Measurements from ENCODE around the gene IL31RA. TPM values are rescaled to one million over a fixed set of nuclear protein-coding genes. Genes with fewer than 3 reads are reported as not detected.

The IL31RA gene
- total RNA-seq, 2 experiments from 2014 or later, result not detected

DNA sequence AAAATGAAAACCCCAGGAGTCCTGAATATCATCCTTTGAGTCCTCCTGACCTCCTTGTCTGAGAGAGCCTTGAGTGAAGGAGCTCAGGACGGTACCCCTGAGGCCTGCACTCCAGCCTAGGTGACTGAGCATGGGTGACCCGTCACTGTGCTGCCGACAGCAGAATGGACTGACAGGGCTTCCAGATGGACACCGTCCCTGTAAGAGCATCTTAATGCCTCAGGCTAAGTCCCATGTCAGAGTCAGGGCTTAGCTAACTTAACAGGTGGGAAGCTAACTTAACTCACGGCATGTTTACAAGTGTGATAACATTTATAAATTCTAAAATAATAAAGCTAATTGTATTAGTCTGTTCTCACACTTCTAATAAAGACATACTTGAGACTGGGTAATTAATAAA is 75.3 kb downstream of the IL31RA start:
- no peaks in the 10 kb centered on the region for H3K79me2 ChIP-seq (ENCODE audit: insufficient read depth, low read depth, low read length)
- ChIA-PET POLR2A (no interaction called here), CTCF (ENCODE audit: unreplicated experiment) (no interaction called here)
- TF ChIP-seq, protein P1, sequence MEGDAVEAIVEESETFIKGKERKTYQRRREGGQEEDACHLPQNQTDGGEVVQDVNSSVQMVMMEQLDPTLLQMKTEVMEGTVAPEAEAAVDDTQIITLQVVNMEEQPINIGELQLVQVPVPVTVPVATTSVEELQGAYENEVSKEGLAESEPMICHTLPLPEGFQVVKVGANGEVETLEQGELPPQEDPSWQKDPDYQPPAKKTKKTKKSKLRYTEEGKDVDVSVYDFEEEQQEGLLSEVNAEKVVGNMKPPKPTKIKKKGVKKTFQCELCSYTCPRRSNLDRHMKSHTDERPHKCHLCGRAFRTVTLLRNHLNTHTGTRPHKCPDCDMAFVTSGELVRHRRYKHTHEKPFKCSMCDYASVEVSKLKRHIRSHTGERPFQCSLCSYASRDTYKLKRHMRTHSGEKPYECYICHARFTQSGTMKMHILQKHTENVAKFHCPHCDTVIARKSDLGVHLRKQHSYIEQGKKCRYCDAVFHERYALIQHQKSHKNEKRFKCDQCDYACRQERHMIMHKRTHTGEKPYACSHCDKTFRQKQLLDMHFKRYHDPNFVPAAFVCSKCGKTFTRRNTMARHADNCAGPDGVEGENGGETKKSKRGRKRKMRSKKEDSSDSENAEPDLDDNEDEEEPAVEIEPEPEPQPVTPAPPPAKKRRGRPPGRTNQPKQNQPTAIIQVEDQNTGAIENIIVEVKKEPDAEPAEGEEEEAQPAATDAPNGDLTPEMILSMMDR (conservative IDR thresholded peaks at IDR 0.05; ENCODE audit: low read length), result no peak
- no peak for TF ChIP-seq EZH2phosphoT487 (IDR thresholded peaks at IDR 0.05; ENCODE audit: borderline replicate concordance, low read depth, low read length)
- no peaks in the 10 kb centered on the region for H3K9me3 ChIP-seq (ENCODE audit: low read length)
- intact Hi-C loops (cut with micrococcal nuclease; ENCODE audit: unreplicated experiment), result no loop called here
- no peak for DNase-seq (ENCODE audit: low spot score)
- H3K27ac ChIP-seq (ENCODE audit: low read depth, low read length, poor library complexity, severe bottlenecking), result no peak overlapping the region
- no TSS peak for BruUV-seq (replicated peaks)
- no peak overlapping the region for H3K4me3 ChIP-seq (ENCODE audit: low read depth, low read length, poor library complexity, severe bottlenecking)
- H4K20me1 ChIP-seq (ENCODE audit: insufficient read depth, low read length), result no peaks in the 10 kb centered on the region
- H3K4me1 ChIP-seq (ENCODE audit: insufficient read depth, low read length, poor library complexity, severe bottlenecking), result no peaks in the 10 kb centered on the region
- no peak overlapping the region for H3K4me2 ChIP-seq (ENCODE audit: low read length)
- H3K36me3 ChIP-seq (ENCODE audit: insufficient read depth, low read length), result no peaks in the 10 kb centered on the region
- no peak overlapping the region for H2AFZ ChIP-seq (ENCODE audit: low read length)
- H3K9me2 ChIP-seq (ENCODE audit: insufficient read depth, low read length), result no peaks in the 10 kb centered on the region

DNA sequence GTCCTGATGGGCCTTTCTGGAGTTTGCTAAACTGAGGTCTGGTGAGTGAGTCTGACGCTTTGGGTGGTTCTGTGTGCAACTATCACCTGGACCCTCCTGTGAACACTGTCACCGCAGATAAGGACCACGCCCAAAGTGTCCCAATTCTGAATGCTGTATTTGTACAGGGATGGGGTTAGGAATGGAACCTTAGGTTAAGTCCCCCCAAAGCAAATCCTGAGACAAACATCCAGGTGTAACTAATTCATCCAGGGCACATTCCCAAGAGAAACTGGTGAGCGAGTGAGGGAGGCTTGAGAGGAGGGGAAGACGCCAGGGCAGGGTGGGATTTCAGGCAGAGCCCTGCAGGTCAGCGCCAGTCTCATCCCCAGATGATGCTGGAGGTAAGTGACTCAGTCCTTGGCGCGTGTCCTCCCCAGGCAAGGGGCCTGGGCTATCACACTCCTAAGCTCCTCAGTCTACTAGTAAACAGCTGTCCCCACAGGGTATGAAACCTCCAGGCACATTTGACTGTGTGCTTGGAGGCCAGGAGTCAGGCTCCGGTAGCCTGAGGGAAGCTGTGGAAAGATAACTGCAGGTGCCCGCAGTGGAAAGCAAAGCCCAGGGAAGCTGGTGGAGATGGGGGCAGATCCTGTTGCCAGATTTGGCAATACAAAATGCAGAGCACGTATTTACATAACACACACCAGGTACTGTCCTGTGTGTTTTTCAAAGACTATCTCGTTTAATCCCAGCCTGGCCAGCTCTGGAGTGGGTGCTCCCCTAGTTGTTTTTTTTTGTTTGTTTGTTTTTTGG is 76.9 kb downstream of the IL31RA start:
- no peaks in the 10 kb centered on the region for H3K9me3 ChIP-seq (ENCODE audit: low read length)
- H4K20me1 ChIP-seq (ENCODE audit: insufficient read depth, low read length), result no peaks in the 10 kb centered on the region
- no peak overlapping the region for H3K4me3 ChIP-seq (ENCODE audit: low read depth, low read length, poor library complexity, severe bottlenecking)
- POLR2A ChIA-PET, result no interaction called here
- H3K27ac ChIP-seq (ENCODE audit: low read depth, low read length, poor library complexity, severe bottlenecking), result no peak overlapping the region
- TF ChIP-seq EZH2phosphoT487 (IDR thresholded peaks at IDR 0.05; ENCODE audit: borderline replicate concordance, low read depth, low read length), result no peak
- TF ChIP-seq, protein P1 (conservative IDR thresholded peaks at IDR 0.05; ENCODE audit: low read length), result no peak
- CTCF ChIA-PET (ENCODE audit: unreplicated experiment), result no interaction called here
- no peak overlapping the region for H3K4me2 ChIP-seq (ENCODE audit: low read length)
- intact Hi-C loops (cut with micrococcal nuclease; ENCODE audit: unreplicated experiment), result no loop called here
- H3K9me2 ChIP-seq (ENCODE audit: insufficient read depth, low read length), result no peaks in the 10 kb centered on the region
- no peaks in the 10 kb centered on the region for H3K36me3 ChIP-seq (ENCODE audit: insufficient read depth, low read length)
- no peaks in the 10 kb centered on the region for H3K4me1 ChIP-seq (ENCODE audit: insufficient read depth, low read length, poor library complexity, severe bottlenecking)
- DNase-seq (ENCODE audit: low spot score), result no peak
- no peak overlapping the region for H2AFZ ChIP-seq (ENCODE audit: low read length)
- H3K79me2 ChIP-seq (ENCODE audit: insufficient read depth, low read depth, low read length), result no peaks in the 10 kb centered on the region
- BruUV-seq (replicated peaks), result no TSS peak

DNA sequence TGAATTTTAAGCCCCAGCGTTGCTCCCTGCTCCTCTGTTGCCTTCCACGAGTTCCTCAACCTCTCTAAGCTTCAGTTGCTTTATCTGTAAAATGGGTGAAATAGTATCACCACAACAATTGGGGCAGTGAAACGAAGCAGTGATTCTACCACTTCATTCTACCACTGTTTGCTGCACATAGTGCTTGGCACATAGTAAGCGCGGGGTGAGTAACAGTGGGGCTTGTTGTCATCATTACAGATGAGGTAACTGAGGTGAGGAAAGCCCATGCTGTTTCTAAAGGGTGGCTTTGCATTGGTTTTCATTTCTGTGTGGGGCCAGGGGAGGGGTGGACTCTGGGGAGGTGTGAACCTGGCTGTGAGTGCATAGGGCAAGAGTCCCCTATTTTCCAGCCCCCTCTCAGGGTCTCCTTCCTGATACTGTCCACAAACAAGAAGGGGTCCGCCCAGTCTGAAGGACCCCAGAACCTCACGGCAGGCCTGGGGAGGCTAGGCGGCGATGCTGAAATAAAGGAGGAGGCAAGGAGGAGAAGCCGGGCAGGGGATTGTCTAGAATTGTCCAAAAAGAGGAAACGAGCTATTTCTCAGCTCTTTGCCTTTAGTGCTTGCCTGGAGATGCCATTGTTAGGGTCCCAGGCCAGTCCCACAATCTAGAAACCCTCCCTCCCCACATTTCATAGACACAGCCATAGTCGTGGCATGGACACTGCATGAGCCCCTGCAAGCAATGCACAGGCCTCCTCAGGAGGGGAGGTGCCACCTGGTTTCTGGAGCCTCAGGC is 78.1 kb downstream of the IL31RA start:
- Histone ChIP-seq H3K9me2 (ENCODE audit: insufficient read depth, low read length) (no peaks in the 10 kb centered on the region), H3K4me2 (ENCODE audit: low read length) (no peak overlapping the region), H3K36me3 (ENCODE audit: insufficient read depth, low read length) (no peaks in the 10 kb centered on the region), H3K79me2 (ENCODE audit: insufficient read depth, low read depth, low read length) (no peaks in the 10 kb centered on the region), H2AFZ (ENCODE audit: low read length) (no peak overlapping the region), H3K4me1 (ENCODE audit: insufficient read depth, low read length, poor library complexity, severe bottlenecking) (no peaks in the 10 kb centered on the region), H3K27ac (ENCODE audit: low read depth, low read length, poor library complexity, severe bottlenecking) (no peak overlapping the region), H4K20me1 (ENCODE audit: insufficient read depth, low read length) (no peaks in the 10 kb centered on the region), H3K9me3 (ENCODE audit: low read length) (no peaks in the 10 kb centered on the region), H3K4me3 (ENCODE audit: low read depth, low read length, poor library complexity, severe bottlenecking) (no peak overlapping the region)
- BruUV-seq (replicated peaks), result no TSS peak
- CTCF ChIA-PET (ENCODE audit: unreplicated experiment), result no interaction called here
- POLR2A ChIA-PET, result no interaction called here
- intact Hi-C loops (cut with micrococcal nuclease; ENCODE audit: unreplicated experiment), result no loop called here
- DNase-seq (ENCODE audit: low spot score), result no peak
- no peak for TF ChIP-seq EZH2phosphoT487 (IDR thresholded peaks at IDR 0.05; ENCODE audit: borderline replicate concordance, low read depth, low read length)
- TF ChIP-seq, protein P1 (conservative IDR thresholded peaks at IDR 0.05; ENCODE audit: low read length), result no peak

Measured in OCI-LY7 (cell line).